Endodermal cell (in vitro differentiated cells): ENCODE results near the gene SLPI. TPM values are rescaled to one million over a fixed set of nuclear protein-coding genes. Genes with fewer than 3 reads are reported as not detected.

ENCODE experiments used
- DNase-seq: peaks from one replicate; pipeline ENCODE4 v3.0.0-alpha.2; 2017
- H3K27ac ChIP-seq: 2 replicates; pipeline ENCODE4 v1.5.1; 2013; ENCODE audit warnings: mild to moderate bottlenecking, low read depth, low read length, moderate library complexity
- H3K27me3 ChIP-seq: 2 replicates; pipeline ENCODE4 v1.6.1; 2013; ENCODE audit warnings: mild to moderate bottlenecking, low read length, moderate library complexity; ENCODE audit not compliant: insufficient read depth, control insufficient read depth, poor library complexity, severe bottlenecking
- H3K36me3 ChIP-seq: 2 replicates; pipeline ENCODE4 v1.7.0; 2013; ENCODE audit warnings: mild to moderate bottlenecking, low read length, moderate library complexity; ENCODE audit not compliant: control insufficient read depth, insufficient read depth
- H3K4me1 ChIP-seq: one replicate; pipeline ENCODE4 v1.7.0; 2013; ENCODE audit warnings: low read length; ENCODE audit not compliant: control insufficient read depth, insufficient read depth
- H3K4me3 ChIP-seq: 2 replicates; pipeline ENCODE4 v1.5.1; 2013; ENCODE audit warnings: mild to moderate bottlenecking, low read length, moderate library complexity
- H3K9ac ChIP-seq: 2 replicates; pipeline ENCODE4 v1.6.1; 2013; ENCODE audit warnings: mild to moderate bottlenecking, low read length, moderate library complexity; ENCODE audit not compliant: poor library complexity, severe bottlenecking; ENCODE audit errors: extremely low read depth
- H3K9me3 ChIP-seq: 2 replicates; pipeline ENCODE4 v1.6.1; 2013; ENCODE audit warnings: mild to moderate bottlenecking, low read length, moderate library complexity; ENCODE audit not compliant: control insufficient read depth
- H3K27ac Mint-ChIP-seq: 2 replicates; pipeline ENCODE4 v1.8.0; 2020; ENCODE audit warnings: mixed read lengths
- H3K27me3 Mint-ChIP-seq: 2 replicates; pipeline ENCODE4 v1.8.0; 2021; ENCODE audit warnings: mild to moderate bottlenecking, mixed read lengths; ENCODE audit not compliant: insufficient read depth
- H3K36me3 Mint-ChIP-seq: 2 replicates; pipeline ENCODE4 v1.8.0; 2020; ENCODE audit warnings: low read depth, mixed read lengths
- H3K4me1 Mint-ChIP-seq: 2 replicates; pipeline ENCODE4 v1.8.0; 2020; ENCODE audit warnings: mixed read lengths
- H3K4me3 Mint-ChIP-seq: 2 replicates; pipeline ENCODE4 v1.8.0; 2020; ENCODE audit warnings: mild to moderate bottlenecking, moderate library complexity, mixed read lengths
- H3K9me3 Mint-ChIP-seq: 2 replicates; pipeline ENCODE4 v1.8.0; 2020; ENCODE audit warnings: mild to moderate bottlenecking, mixed read lengths
- CTCF ChIP-seq: fragments of 200-600 bp; sonication (generic); conservative IDR thresholded peaks from 2 replicates; pipeline ENCODE4 v1.5.0; 2021; ENCODE audit warnings: antibody characterized with exemption, mild to moderate bottlenecking
- WGBS, 2 experiments: methylation state at CpG; one replicate each; pipeline versions ENCODE4 v1.1.5 to v1.1.7; 2013; ENCODE audit warnings: missing lambda C conversion rate in 2 of 2, mixed read lengths in 1 of 2; ENCODE audit not compliant: insufficient coverage in 1 of 2, insufficient read length in 1 of 2; 5-methylcytosine and 5-hydroxymethylcytosine counted together
- total RNA-seq, 2 donors: library from RNA; stranded (reverse); fragmentation: NEBNext Ultra II Directional in 1 of 2; extraction: Animal tissue kit (Norgen Biotek cat#: 25700) in 1 of 2; gene quantifications; 2 replicates in 1 of 2; 3 replicates in 1 of 2; pipeline ENCODE4 v1.2.1, GENCODE V29; 2021

Gene SLPI
- total RNA-seq, 2 donors from 2014 or later: not detected

- TF ChIP-seq CTCF: no peak
- peaks cover 34% of the 10 kb centered on the region for H3K27me3 Mint-ChIP-seq
- no peak overlapping the region for H3K9ac ChIP-seq
- no peak overlapping the region for H3K27ac ChIP-seq
- DNase-seq: no peak
- H3K4me3 Mint-ChIP-seq: no peak overlapping the region
- peaks cover 20% of the 10 kb centered on the region for H3K9me3 ChIP-seq
- H3K36me3 ChIP-seq: no peaks in the 10 kb centered on the region
- H3K27me3 ChIP-seq: peaks cover 18% of the 10 kb centered on the region
- no peak overlapping the region for H3K4me3 ChIP-seq
- no peaks in the 10 kb centered on the region for H3K36me3 Mint-ChIP-seq
- H3K4me1 ChIP-seq: peaks cover 4% of the 10 kb centered on the region
- H3K9me3 Mint-ChIP-seq: peaks cover 23% of the 10 kb centered on the region
- H3K4me1 Mint-ChIP-seq: peaks cover 10% of the 10 kb centered on the region
- no peak overlapping the region for H3K27ac Mint-ChIP-seq
- 95 to 97% methylated on average over 51 to 52 of the region's 52 CpGs for WGBS, 2 experiments
Measured at GRCh38 chr20:45297786-45298497, 43.6 kb upstream of the SLPI start.

- H3K4me3 ChIP-seq: peak overlapping the region; percentile 15
- no peak overlapping the region for H3K27ac ChIP-seq
- H3K27me3 Mint-ChIP-seq: peaks cover 54% of the 10 kb centered on the region
- no peak overlapping the region for H3K4me3 Mint-ChIP-seq
- peaks cover 20% of the 10 kb centered on the region for H3K9me3 ChIP-seq
- H3K27me3 ChIP-seq: peaks cover 26% of the 10 kb centered on the region
- no peaks in the 10 kb centered on the region for H3K36me3 ChIP-seq
- H3K27ac Mint-ChIP-seq: no peak overlapping the region
- WGBS, 2 experiments: 100% methylated on average over 1 of the region's 1 CpG
- no peaks in the 10 kb centered on the region for H3K4me1 ChIP-seq
- no peak overlapping the region for H3K9ac ChIP-seq
- no peaks in the 10 kb centered on the region for H3K36me3 Mint-ChIP-seq
- DNase-seq: no peak
- no peak for TF ChIP-seq CTCF
- H3K9me3 Mint-ChIP-seq: peaks cover 23% of the 10 kb centered on the region
- peaks cover 16% of the 10 kb centered on the region for H3K4me1 Mint-ChIP-seq
Measured at GRCh38 chr20:45294659-45295058, 40.3 kb upstream of the SLPI start.

GRCh38 chr20:45294003-45294368 is 39.6 kb upstream of the SLPI start:
- Mint-ChIP-seq H3K36me3 (no peaks in the 10 kb centered on the region), H3K4me3 (peak overlapping the region; percentile 58), H3K27ac (no peak overlapping the region), H3K27me3 (peaks cover 59% of the 10 kb centered on the region), H3K4me1 (peaks cover 16% of the 10 kb centered on the region), H3K9me3 (peaks cover 23% of the 10 kb centered on the region)
- no peaks in the 10 kb centered on the region for H3K36me3 ChIP-seq
- whole genome bisulfite sequencing, 2 experiments: 73 to 81% methylated on average over 4 to 5 of the region's 5 CpGs
- TF ChIP-seq CTCF: peak; percentile 3
- peaks cover 26% of the 10 kb centered on the region for H3K27me3 ChIP-seq
- peak overlapping the region; percentile 15 for H3K4me3 ChIP-seq
- no peaks in the 10 kb centered on the region for H3K4me1 ChIP-seq
- DNase-seq: no peak
- H3K9ac ChIP-seq: no peak overlapping the region
- peaks cover 20% of the 10 kb centered on the region for H3K9me3 ChIP-seq
- peak overlapping the region; percentile 97 for H3K27ac ChIP-seq
